NOMO-1 treated with DMSO at 0.1 percent for 48 hours (cell line): Measurements from ENCODE around the gene ANO4.

Experiments used
- DNase-seq: peaks from one replicate; lab custom pipeline; 2025; ENCODE audit not compliant: unreplicated experiment; lab: John Stamatoyannopoulos, UW

Gene ANO4

DNA sequence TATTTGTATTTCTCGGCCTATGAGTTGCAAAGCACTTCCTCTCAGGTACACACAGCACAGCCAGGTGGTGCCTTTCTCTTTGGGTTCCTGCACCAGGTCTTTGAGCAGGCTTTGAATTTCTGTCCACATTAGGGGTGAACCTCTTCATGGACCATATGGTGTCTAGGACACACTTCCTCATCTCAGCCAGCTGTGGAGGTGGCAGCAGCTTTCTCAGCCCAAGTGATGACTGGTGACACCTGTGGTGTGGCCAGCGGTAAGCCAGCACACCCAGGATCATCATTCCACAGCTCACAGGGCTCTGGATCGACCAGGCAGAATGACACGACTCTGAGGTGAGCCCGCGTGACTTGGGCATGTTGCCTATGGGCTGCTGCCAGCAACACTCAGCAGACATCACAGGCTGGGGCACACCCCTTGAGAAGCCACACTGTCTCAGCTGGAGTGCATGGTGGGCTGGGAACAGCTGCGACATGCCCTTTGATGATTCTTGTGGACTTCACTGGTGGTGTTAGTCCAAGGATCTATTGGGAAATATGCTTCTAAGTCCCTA is 378.7 kb downstream of the ANO4 start:
- DNase-seq, result no peak

- DNase-seq, result no peak
These were observed 380.0 kb downstream of the ANO4 start for GRCh38 chr12:101174541-101174940.
